GM18907 (cell line): ENCODE measurements around the gene MSI2.

ENCODE experiments used
- ATAC-seq: cut with Tn5 transposase; IDR thresholded peaks from one replicate; pipeline ENCODE4 v1.9.1; 2021; ENCODE audit warnings: mild to moderate bottlenecking, moderate library complexity; ENCODE audit not compliant: unreplicated experiment

MSI2 gene

GRCh38 chr17:57532556-57532955 is 276.2 kb downstream of the MSI2 start:
- ATAC-seq = no peak

GRCh38 chr17:57532966-57533365 is 276.6 kb downstream of the MSI2 start:
- ATAC-seq = no peak

- no peak for ATAC-seq
Observed at GRCh38 chr17:57533684-57534305, 277.5 kb downstream of the MSI2 start.

GRCh38 chr17:57534863-57535248 is 278.5 kb downstream of the MSI2 start:
- ATAC-seq = no peak

GRCh38 chr17:57535249-57535966 is 279.1 kb downstream of the MSI2 start:
- no peak for ATAC-seq

GRCh38 chr17:57536289-57536688 is 280.0 kb downstream of the MSI2 start:
- no peak for ATAC-seq

- ATAC-seq = no peak
Observed at GRCh38 chr17:57536789-57537523, 280.6 kb downstream of the MSI2 start.

- ATAC-seq = no peak
Observed at GRCh38 chr17:57537524-57538410, 281.4 kb downstream of the MSI2 start.

- ATAC-seq = no peak
Observed at GRCh38 chr17:57538736-57539456, 282.6 kb downstream of the MSI2 start.

GRCh38 chr17:57539529-57540301 is 283.4 kb downstream of the MSI2 start:
- ATAC-seq = no peak

GRCh38 chr17:57540596-57540995 is 284.3 kb downstream of the MSI2 start:
- no peak for ATAC-seq

- no peak for ATAC-seq
Observed at GRCh38 chr17:57541049-57541448, 284.7 kb downstream of the MSI2 start.

- ATAC-seq = no peak
Observed at GRCh38 chr17:57541472-57542394, 285.4 kb downstream of the MSI2 start.

- no peak for ATAC-seq
Observed at GRCh38 chr17:57542510-57542909, 286.2 kb downstream of the MSI2 start.

- no peak for ATAC-seq
Observed at GRCh38 chr17:57543230-57543629, 286.9 kb downstream of the MSI2 start.

GRCh38 chr17:57544401-57544800 is 288.1 kb downstream of the MSI2 start:
- ATAC-seq = no peak

- ATAC-seq = no peak
Observed at GRCh38 chr17:57544834-57545463, 288.6 kb downstream of the MSI2 start.

GRCh38 chr17:57545731-57546342 is 289.5 kb downstream of the MSI2 start:
- no peak for ATAC-seq
